ENCODE data around the gene ACTN2. TPM values are rescaled to one million over a fixed set of nuclear protein-coding genes. Genes with fewer than 3 reads are reported as not detected.

The ACTN2 gene
- total and polyA plus RNA-seq, 2 donors (not counting 3 experiments of a cell fraction or from before 2014, with no cell fraction given), result 0.22 to 0.55 TPM

DNA sequence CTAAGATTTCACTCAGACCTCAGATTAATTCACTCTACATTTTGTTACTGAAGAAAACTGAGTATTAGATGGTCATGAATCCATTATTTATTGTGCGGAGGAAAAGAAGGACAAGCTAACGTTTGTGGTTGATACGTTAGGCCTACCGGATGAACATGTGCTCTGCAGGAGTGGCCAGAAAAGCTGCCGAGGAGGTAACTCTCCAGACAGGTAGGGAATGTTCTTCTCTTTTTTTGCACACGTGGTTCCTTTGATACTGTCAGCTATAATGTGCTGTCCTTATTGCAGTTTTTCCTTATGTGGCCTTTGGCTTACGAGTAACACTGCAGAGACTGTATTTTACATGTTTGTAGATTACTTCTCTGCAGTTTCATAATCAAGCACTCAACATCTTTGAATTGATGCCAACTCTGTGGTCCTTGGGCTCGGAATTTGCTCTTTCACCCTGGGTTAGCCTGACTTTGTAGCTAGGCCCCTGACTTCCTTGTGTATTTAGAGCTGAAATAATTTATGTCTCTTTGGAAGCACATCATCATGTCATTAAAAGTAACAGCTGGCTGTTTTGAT lies 122.3 kb downstream of the ACTN2 start:
- Histone ChIP-seq H3K9ac (replicated peaks; ENCODE audit: extremely low read depth, insufficient read depth, low read length) (no peak overlapping the region), H3K27me3 (ENCODE audit: control insufficient read depth in 2 of 2, insufficient read depth in 2 of 2, low read length in 2 of 2) (no peaks in the 10 kb centered on the region), H3K79me2 (ENCODE audit: control insufficient read depth, insufficient read depth, low read length) (peaks cover 3% of the 10 kb centered on the region), H3K4me2 (ENCODE audit: insufficient read depth, low read length) (no peak overlapping the region), H3K4me3 (replicated peaks in 1 of 3; ENCODE audit: insufficient read depth in 1 of 3, low read depth in 1 of 3, low read length in 3 of 3) (no peak overlapping the region), H3K9me1 (replicated peaks; ENCODE audit: control insufficient read depth, extremely low read depth, insufficient read depth, low read length) (no peaks in the 10 kb centered on the region), H3K27ac (ENCODE audit: insufficient read depth, low read depth, low read length) (no peak overlapping the region), H3K4me1 (ENCODE audit: control insufficient read depth, extremely low read depth, insufficient read depth, low read length) (no peaks in the 10 kb centered on the region), H2AFZ (ENCODE audit: low read depth, low read length) (no peak overlapping the region), H4K20me1 (replicated peaks; ENCODE audit: control insufficient read depth, extremely low read depth, insufficient read depth, low read length) (no peaks in the 10 kb centered on the region), H3K36me3 (ENCODE audit: control insufficient read depth in 2 of 2, extremely low read depth in 1 of 2, insufficient read depth in 2 of 2, low read length in 2 of 2) (peaks cover 7 to 11% of the 10 kb centered on the region in 2 experiments), H3K9me3 (replicated peaks; ENCODE audit: control insufficient read depth, insufficient read depth, low read length) (no peaks in the 10 kb centered on the region)
- intact Hi-C loops (cut with micrococcal nuclease), result no loop called here
- ChIA-PET CTCF (interaction anchor here (1.2 to 1.6 kb wide), 2 partner anchors 49 to 200 kb away, joined by 4 to 6 read pairs; no protein-coding TSS in a partner anchor), POLR2A (no interaction called here)
- dilution Hi-C loops (cut with MboI; ENCODE audit: extremely low pct_ligation_motif_present, low sequenced_read_pairs), result no loop called here
- DNase-seq (ENCODE audit: low read depth, low spot score) (peak; percentile 31), FAIRE-seq (no peak)
- BruUV-seq (replicated peaks), result no TSS peak
- TF ChIP-seq FOS (IDR thresholded peaks at IDR 0.05; ENCODE audit: borderline replicate concordance, insufficient read depth, low read length) (no peak), GATA2 (IDR thresholded peaks at IDR 0.05; ENCODE audit: insufficient read depth, insufficient read length, low read depth, low read length) (no peak)

DNA sequence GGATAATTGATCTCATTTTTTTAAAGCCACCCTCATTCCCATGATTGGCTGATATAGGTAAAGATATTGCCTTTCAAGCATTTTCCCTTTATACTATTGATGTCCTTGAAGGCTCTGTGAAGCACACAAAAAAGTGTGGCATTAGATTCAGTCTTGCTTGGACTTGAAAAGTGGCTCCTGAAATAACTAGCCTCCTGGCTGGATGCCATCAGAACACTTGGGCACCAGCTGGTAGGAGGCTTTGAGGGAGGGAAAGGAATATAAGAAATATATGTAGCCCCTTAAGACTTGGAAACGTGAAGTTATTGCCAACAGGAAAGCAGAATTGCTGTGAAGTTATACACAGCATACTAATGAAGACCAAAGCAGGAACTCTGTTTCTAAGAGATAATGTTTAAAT lies 122.8 kb downstream of the ACTN2 start:
- TF ChIP-seq EZH2 (IDR thresholded peaks at IDR 0.05; ENCODE audit: borderline replicate concordance, low read depth, low read length, severe bottlenecking) (no peak), GATA2 (IDR thresholded peaks at IDR 0.05; ENCODE audit: insufficient read depth, insufficient read length, low read depth, low read length) (no peak), MYC (IDR thresholded peaks at IDR 0.05; ENCODE audit: low read depth, low read length) (no peak), POLR2A (IDR thresholded peaks at IDR 0.05; ENCODE audit: low read depth, low read length) (no peak), POLR2AphosphoS5 (IDR thresholded peaks at IDR 0.05; ENCODE audit: insufficient read depth, low read depth, low read length) (no peak), JUN (IDR thresholded peaks at IDR 0.05; ENCODE audit: borderline replicate concordance, insufficient read depth, insufficient read length, low read depth) (no peak)
- TF ChIP-seq, protein P1, sequence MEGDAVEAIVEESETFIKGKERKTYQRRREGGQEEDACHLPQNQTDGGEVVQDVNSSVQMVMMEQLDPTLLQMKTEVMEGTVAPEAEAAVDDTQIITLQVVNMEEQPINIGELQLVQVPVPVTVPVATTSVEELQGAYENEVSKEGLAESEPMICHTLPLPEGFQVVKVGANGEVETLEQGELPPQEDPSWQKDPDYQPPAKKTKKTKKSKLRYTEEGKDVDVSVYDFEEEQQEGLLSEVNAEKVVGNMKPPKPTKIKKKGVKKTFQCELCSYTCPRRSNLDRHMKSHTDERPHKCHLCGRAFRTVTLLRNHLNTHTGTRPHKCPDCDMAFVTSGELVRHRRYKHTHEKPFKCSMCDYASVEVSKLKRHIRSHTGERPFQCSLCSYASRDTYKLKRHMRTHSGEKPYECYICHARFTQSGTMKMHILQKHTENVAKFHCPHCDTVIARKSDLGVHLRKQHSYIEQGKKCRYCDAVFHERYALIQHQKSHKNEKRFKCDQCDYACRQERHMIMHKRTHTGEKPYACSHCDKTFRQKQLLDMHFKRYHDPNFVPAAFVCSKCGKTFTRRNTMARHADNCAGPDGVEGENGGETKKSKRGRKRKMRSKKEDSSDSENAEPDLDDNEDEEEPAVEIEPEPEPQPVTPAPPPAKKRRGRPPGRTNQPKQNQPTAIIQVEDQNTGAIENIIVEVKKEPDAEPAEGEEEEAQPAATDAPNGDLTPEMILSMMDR (IDR thresholded peaks at IDR 0.05; ENCODE audit: extremely low read depth in 1 of 2, insufficient read depth in 1 of 2, low read depth in 1 of 2, low read length in 2 of 2), result no peak
- TF ChIP-seq, protein P2, sequence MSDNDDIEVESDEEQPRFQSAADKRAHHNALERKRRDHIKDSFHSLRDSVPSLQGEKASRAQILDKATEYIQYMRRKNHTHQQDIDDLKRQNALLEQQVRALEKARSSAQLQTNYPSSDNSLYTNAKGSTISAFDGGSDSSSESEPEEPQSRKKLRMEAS (IDR thresholded peaks at IDR 0.05; ENCODE audit: insufficient read depth, insufficient read length), result no peak
- intact Hi-C loops (cut with micrococcal nuclease), result no loop called here
- Histone ChIP-seq H3K27me3 (ENCODE audit: control insufficient read depth in 2 of 2, insufficient read depth in 2 of 2, low read length in 2 of 2) (no peaks in the 10 kb centered on the region), H3K9ac (replicated peaks; ENCODE audit: extremely low read depth, insufficient read depth, low read length) (no peak overlapping the region), H2AFZ (ENCODE audit: low read depth, low read length) (no peak overlapping the region), H3K4me1 (ENCODE audit: control insufficient read depth, extremely low read depth, insufficient read depth, low read length) (no peaks in the 10 kb centered on the region), H3K4me2 (ENCODE audit: insufficient read depth, low read length) (no peak overlapping the region), H3K9me1 (replicated peaks; ENCODE audit: control insufficient read depth, extremely low read depth, insufficient read depth, low read length) (no peaks in the 10 kb centered on the region), H3K27ac (ENCODE audit: insufficient read depth, low read depth, low read length) (no peak overlapping the region), H3K36me3 (ENCODE audit: control insufficient read depth in 2 of 2, extremely low read depth in 1 of 2, insufficient read depth in 2 of 2, low read length in 2 of 2) (peaks cover 6 to 10% of the 10 kb centered on the region in 2 experiments), H3K79me2 (ENCODE audit: control insufficient read depth, insufficient read depth, low read length) (peaks cover 3% of the 10 kb centered on the region), H4K20me1 (replicated peaks; ENCODE audit: control insufficient read depth, extremely low read depth, insufficient read depth, low read length) (no peaks in the 10 kb centered on the region), H3K9me3 (replicated peaks; ENCODE audit: control insufficient read depth, insufficient read depth, low read length) (no peaks in the 10 kb centered on the region), H3K4me3 (replicated peaks in 1 of 3; ENCODE audit: insufficient read depth in 1 of 3, low read depth in 1 of 3, low read length in 3 of 3) (no peak overlapping the region)
- FAIRE-seq, result no peak
- dilution Hi-C loops (cut with MboI; ENCODE audit: extremely low pct_ligation_motif_present, low sequenced_read_pairs), result no loop called here
- no TSS peak for BruUV-seq (replicated peaks)
- peak; percentile 57 for DNase-seq (ENCODE audit: low read depth, low spot score)
- POLR2A ChIA-PET, result no interaction called here
- CTCF ChIA-PET, result interaction anchor here (1.2 kb wide), 1 partner anchor 200 kb away, joined by 6 read pairs; no protein-coding TSS in a partner anchor

Data from endothelial cell of umbilical vein (primary cell).